Neural cell (in vitro differentiated cells): ENCODE measurements around the gene MMP14. TPM values are rescaled to one million over a fixed set of nuclear protein-coding genes. Genes with fewer than 3 reads are reported as not detected.
A peak's percentile ranks its signal among the peaks of the same experiment; 100 is the strongest.

ENCODE experiments used
- H2AFZ ChIP-seq: fragments of 200-600, 300-800 bp; sonication (generic), shearing (Covaris generic); 2 replicates; pipeline ENCODE4 v1.6.0; 2014; ENCODE audit warnings: low read depth, mild to moderate bottlenecking, antibody characterized with exemption, low read length, moderate library complexity
- H3F3A ChIP-seq: fragments of 200-600 bp; shearing (Covaris generic); 2 replicates; pipeline ENCODE4 v1.6.1; 2016; ENCODE audit warnings: mild to moderate bottlenecking, moderate library complexity, mixed read lengths, antibody characterized with exemption, low read length; ENCODE audit not compliant: insufficient read depth, poor library complexity, severe bottlenecking
- H3K27ac ChIP-seq: fragments of 200-600, 300-800 bp; sonication (generic), shearing (Covaris generic); 2 replicates; pipeline ENCODE4 v1.5.1; 2014; ENCODE audit warnings: mild to moderate bottlenecking, low read length, moderate library complexity
- H3K27me3 ChIP-seq: fragments of 300-800, 200-600 bp; sonication (generic), shearing (Covaris generic); 2 replicates; pipeline ENCODE4 v1.6.0; 2014; ENCODE audit warnings: mild to moderate bottlenecking, low read depth, low read length, moderate library complexity; ENCODE audit not compliant: insufficient read depth
- H3K36me3 ChIP-seq: fragments of 300-800, 200-600 bp; sonication (generic), shearing (Covaris generic); 2 replicates; pipeline ENCODE4 v1.5.1; 2014; ENCODE audit warnings: mild to moderate bottlenecking, antibody characterized with exemption, low read length, moderate library complexity; ENCODE audit not compliant: insufficient read depth
- H3K4me2 ChIP-seq: fragments of 300-800, 200-600 bp; sonication (generic), shearing (Covaris generic); 2 replicates; pipeline ENCODE4 v1.6.0; 2014; ENCODE audit warnings: mild to moderate bottlenecking, low read length
- H3K4me3 ChIP-seq: fragments of 300-800, 200-600 bp; sonication (generic), shearing (Covaris generic); 2 replicates; pipeline ENCODE4 v1.5.1; 2014; ENCODE audit warnings: mild to moderate bottlenecking, low read length, moderate library complexity
- H3K79me2 ChIP-seq: fragments of 200-600 bp; shearing (Covaris generic); replicated peaks from 2 replicates; pipeline ENCODE4 v1.6.0; 2014; ENCODE audit warnings: mild to moderate bottlenecking, low read length, moderate library complexity; ENCODE audit not compliant: insufficient read depth
- H3K9ac ChIP-seq: fragments of 300-800, 200-600 bp; sonication (generic), shearing (Covaris generic); 2 replicates; pipeline ENCODE4 v1.6.1; 2016; ENCODE audit warnings: mild to moderate bottlenecking, low read length, mixed read lengths
- H3K9me2 ChIP-seq: fragments of 200-600 bp; shearing (Covaris generic); 2 replicates; pipeline ENCODE4 v1.6.1; 2016; ENCODE audit warnings: mild to moderate bottlenecking, low read length, mixed read lengths; ENCODE audit not compliant: insufficient read depth
- H3K9me3 ChIP-seq: fragments of 200-600, 300-800 bp; sonication (generic), shearing (Covaris generic); 2 replicates; pipeline ENCODE4 v1.6.1; 2016; ENCODE audit warnings: mild to moderate bottlenecking, mixed run types, low read length, moderate library complexity, mixed read lengths
- H4K20me1 ChIP-seq: fragments of 200-600 bp; shearing (Covaris generic); 2 replicates; pipeline ENCODE4 v1.6.1; 2016; ENCODE audit warnings: mild to moderate bottlenecking, mixed run types; ENCODE audit not compliant: insufficient read depth
- EP300 ChIP-seq: fragments of 450-650 bp; conservative IDR thresholded peaks from 2 replicates; pipeline ENCODE4 v1.6.1; 2014; ENCODE audit warnings: antibody characterized with exemption, mild to moderate bottlenecking, moderate library complexity; ENCODE audit not compliant: poor library complexity, severe bottlenecking
- EZH2 ChIP-seq: fragments of 200-600, 300-800 bp; shearing (Covaris generic), sonication (generic); IDR thresholded peaks from 2 replicates; pipeline ENCODE4 v1.6.1; 2014; ENCODE audit warnings: antibody characterized with exemption, low read length, borderline replicate concordance, mild to moderate bottlenecking; ENCODE audit not compliant: insufficient read depth, poor library complexity, severe bottlenecking
- MXI1 ChIP-seq: fragments of 450-650 bp; conservative IDR thresholded peaks from 2 replicates; pipeline ENCODE4 v1.6.1; 2014; ENCODE audit warnings: antibody characterized with exemption, mild to moderate bottlenecking; ENCODE audit not compliant: poor library complexity, severe bottlenecking
- POLR2AphosphoS5 ChIP-seq: IDR thresholded peaks from 2 replicates; pipeline ENCODE4 v1.6.1; 2012
- RAD21 ChIP-seq: fragments of 450-650 bp; conservative IDR thresholded peaks from 2 replicates; pipeline ENCODE4 v1.6.1; 2014; ENCODE audit warnings: antibody characterized with exemption, mild to moderate bottlenecking, moderate library complexity
- SMC3 ChIP-seq: fragments of 450-650 bp; conservative IDR thresholded peaks from 2 replicates; pipeline ENCODE4 v1.6.1; 2014; ENCODE audit warnings: antibody characterized with exemption, mild to moderate bottlenecking, moderate library complexity; ENCODE audit not compliant: poor library complexity
- TAF1 ChIP-seq: IDR thresholded peaks from 2 replicates; pipeline ENCODE4 v1.6.1; 2012; ENCODE audit warnings: low read depth
- polyA plus RNA-seq: library from polyadenylated mRNA; depleted of rRNA; stranded (reverse); fragments of >200 nt; gene quantifications from 2 replicates; pipeline ENCODE4 v1.2.3, GENCODE V29; 2014
- TF ChIP-seq, protein P1 (sequence below): IDR thresholded peaks from 2 replicates; pipeline ENCODE4 v1.6.1; 2012; ENCODE audit warnings: borderline replicate concordance
- TF ChIP-seq, protein P2 (sequence below): fragments of 450-650 bp; IDR thresholded peaks from 2 replicates; pipeline ENCODE4 v1.5.1; 2014; ENCODE audit warnings: antibody characterized with exemption, mild to moderate bottlenecking, moderate library complexity; ENCODE audit not compliant: poor library complexity, severe bottlenecking

The MMP14 gene
- polyA plus RNA-seq, 1 donor from 2014 or later: 1.5 TPM

DNA sequence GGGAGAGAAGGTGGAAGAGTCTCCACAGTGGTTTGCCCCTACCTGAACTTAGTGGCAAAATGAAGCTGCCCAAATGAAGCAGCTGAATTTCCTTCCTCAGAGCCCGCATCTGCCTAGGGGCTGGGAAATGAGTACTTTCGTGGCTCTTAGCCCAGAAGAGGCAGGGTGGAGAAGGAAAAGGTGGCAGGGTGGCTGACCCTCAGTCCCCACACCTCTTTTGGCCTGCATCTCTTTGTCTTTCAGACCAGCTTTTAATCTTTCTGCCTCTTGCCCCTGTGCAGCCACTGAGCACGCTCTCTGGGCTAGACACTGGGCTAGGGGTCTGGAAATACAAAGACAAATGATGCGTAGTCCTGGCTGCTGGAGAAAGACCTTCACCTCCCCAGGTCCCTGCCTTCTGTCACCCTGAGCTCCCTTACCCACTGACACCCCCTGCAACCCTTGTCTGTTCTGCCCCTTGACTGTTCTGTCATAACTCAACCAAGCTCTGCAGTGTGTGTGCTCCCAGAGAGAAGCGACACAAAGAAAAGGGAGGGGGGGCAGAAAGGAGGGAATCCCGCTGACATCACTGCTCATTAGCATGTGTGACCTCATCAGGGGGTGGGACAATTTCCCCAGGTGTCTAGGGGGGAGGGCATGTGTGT lies 46.3 kb downstream of the MMP14 start:
- Histone ChIP-seq H3K79me2 (peaks cover 29% of the 10 kb centered on the region), H3K4me2 (peak overlapping the region; percentile 54), H3K9me3 (no peaks in the 10 kb centered on the region), H3K36me3 (no peaks in the 10 kb centered on the region), H3K9ac (peak overlapping the region; percentile 100), H3K27me3 (no peaks in the 10 kb centered on the region), H3K4me3 (peak overlapping the region; percentile 90), H3K9me2 (no peaks in the 10 kb centered on the region), H3F3A (peaks cover 8% of the 10 kb centered on the region), H3K27ac (peak overlapping the region; percentile 97), H4K20me1 (no peaks in the 10 kb centered on the region), H2AFZ (peak overlapping the region; percentile 54)
- TF ChIP-seq TAF1: peak; percentile 99
- peak; percentile 99 for TF ChIP-seq POLR2AphosphoS5
- no peak for TF ChIP-seq RAD21
- TF ChIP-seq, protein P1, sequence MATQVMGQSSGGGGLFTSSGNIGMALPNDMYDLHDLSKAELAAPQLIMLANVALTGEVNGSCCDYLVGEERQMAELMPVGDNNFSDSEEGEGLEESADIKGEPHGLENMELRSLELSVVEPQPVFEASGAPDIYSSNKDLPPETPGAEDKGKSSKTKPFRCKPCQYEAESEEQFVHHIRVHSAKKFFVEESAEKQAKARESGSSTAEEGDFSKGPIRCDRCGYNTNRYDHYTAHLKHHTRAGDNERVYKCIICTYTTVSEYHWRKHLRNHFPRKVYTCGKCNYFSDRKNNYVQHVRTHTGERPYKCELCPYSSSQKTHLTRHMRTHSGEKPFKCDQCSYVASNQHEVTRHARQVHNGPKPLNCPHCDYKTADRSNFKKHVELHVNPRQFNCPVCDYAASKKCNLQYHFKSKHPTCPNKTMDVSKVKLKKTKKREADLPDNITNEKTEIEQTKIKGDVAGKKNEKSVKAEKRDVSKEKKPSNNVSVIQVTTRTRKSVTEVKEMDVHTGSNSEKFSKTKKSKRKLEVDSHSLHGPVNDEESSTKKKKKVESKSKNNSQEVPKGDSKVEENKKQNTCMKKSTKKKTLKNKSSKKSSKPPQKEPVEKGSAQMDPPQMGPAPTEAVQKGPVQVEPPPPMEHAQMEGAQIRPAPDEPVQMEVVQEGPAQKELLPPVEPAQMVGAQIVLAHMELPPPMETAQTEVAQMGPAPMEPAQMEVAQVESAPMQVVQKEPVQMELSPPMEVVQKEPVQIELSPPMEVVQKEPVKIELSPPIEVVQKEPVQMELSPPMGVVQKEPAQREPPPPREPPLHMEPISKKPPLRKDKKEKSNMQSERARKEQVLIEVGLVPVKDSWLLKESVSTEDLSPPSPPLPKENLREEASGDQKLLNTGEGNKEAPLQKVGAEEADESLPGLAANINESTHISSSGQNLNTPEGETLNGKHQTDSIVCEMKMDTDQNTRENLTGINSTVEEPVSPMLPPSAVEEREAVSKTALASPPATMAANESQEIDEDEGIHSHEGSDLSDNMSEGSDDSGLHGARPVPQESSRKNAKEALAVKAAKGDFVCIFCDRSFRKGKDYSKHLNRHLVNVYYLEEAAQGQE: peak; percentile 94
- TF ChIP-seq MXI1: no peak
- peak; percentile 83 for TF ChIP-seq EP300
- TF ChIP-seq EZH2: no peak
- TF ChIP-seq SMC3: peak; percentile 9
- TF ChIP-seq, protein P2, sequence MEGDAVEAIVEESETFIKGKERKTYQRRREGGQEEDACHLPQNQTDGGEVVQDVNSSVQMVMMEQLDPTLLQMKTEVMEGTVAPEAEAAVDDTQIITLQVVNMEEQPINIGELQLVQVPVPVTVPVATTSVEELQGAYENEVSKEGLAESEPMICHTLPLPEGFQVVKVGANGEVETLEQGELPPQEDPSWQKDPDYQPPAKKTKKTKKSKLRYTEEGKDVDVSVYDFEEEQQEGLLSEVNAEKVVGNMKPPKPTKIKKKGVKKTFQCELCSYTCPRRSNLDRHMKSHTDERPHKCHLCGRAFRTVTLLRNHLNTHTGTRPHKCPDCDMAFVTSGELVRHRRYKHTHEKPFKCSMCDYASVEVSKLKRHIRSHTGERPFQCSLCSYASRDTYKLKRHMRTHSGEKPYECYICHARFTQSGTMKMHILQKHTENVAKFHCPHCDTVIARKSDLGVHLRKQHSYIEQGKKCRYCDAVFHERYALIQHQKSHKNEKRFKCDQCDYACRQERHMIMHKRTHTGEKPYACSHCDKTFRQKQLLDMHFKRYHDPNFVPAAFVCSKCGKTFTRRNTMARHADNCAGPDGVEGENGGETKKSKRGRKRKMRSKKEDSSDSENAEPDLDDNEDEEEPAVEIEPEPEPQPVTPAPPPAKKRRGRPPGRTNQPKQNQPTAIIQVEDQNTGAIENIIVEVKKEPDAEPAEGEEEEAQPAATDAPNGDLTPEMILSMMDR: no peak

DNA sequence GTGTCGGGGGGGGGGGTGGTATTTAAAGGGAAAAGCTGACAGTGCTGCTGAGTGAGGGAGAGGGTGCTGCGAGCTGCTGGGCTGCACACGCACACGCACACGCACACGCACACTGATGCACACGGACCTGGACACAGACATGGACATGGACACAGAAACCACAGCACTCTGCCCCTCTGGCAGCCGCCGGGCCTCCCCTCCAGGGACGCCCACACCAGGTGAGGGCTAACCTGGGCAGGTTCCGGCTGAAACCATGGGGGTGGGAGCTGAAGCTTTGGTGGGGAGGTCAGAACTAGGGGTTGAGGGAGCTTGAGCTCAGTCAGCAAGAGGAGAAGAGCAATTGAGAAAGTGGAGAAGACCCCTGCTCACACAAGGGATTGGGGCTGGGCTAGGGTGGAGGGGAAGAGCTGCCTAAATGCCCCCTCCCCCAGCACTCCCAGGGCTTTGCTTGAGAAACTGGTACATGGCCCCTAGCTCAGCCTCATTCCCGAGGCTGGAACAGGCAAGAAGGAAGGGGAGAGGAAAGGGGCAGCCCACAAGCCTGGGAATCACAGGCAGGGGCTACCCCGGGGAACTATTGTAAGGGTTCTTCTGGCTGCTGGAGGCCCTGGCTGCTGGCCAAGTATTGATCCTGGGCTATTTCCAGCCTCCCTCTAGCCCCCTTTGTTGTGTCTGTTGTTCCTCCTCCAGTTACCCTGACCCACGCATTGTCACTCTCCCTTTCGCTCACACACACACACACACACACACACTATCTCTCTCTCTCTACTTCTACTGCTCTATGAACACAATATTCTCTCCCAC lies 47.0 kb downstream of the MMP14 start, which contains the start of gene REM2:
Gene REM2 (plus strand): TSS at position 50 of the 804 bp plus-strand sequence. CDS start 66 bp downstream, at position 116.
- Histone ChIP-seq H3K4me3 (peak within 1 kb of the TSS; percentile 90), H3K9ac (peak within 1 kb of the TSS; percentile 100), H3F3A (peaks cover 8% of the 10 kb centered on the region), H3K36me3 (no peaks in the 10 kb centered on the region), H3K4me2 (peak within 1 kb of the TSS; percentile 99), H3K9me3 (no peaks in the 10 kb centered on the region), H3K27me3 (no peaks in the 10 kb centered on the region), H4K20me1 (no peaks in the 10 kb centered on the region), H3K9me2 (no peaks in the 10 kb centered on the region), H2AFZ (peak within 1 kb of the TSS; percentile 69), H3K79me2 (peaks cover 29% of the 10 kb centered on the region), H3K27ac (peak within 1 kb of the TSS; percentile 97)
- no peak for TF ChIP-seq EP300
- TF ChIP-seq RAD21: no peak
- TF ChIP-seq, protein P2: no peak
- TF ChIP-seq TAF1: no peak
- TF ChIP-seq POLR2AphosphoS5: peak; percentile 98
- TF ChIP-seq, protein P1: peak; percentile 73
- TF ChIP-seq MXI1: peak; percentile 49
- TF ChIP-seq SMC3: peak; percentile 23
- no peak for TF ChIP-seq EZH2
